Muscle of leg (tissue), 11 donors: ENCODE measurements around the gene PPT1. TPM values are rescaled to one million over a fixed set of nuclear protein-coding genes. Genes with fewer than 3 reads are reported as not detected.
"Not testable (repeated sequence)": the region's sequence is repeated elsewhere in the genome, so short reads cannot be mapped to it uniquely, and the experiment has no call there.

Experiments
- DNase-seq: peaks from one replicate; pipeline ENCODE4 v3.0.0; 2013
- H3K27ac ChIP-seq: one replicate; pipeline ENCODE4 v1.5.1; 2013; ENCODE audit warnings: mild to moderate bottlenecking, low read length, control low read depth
- H3K27me3 ChIP-seq: one replicate; pipeline ENCODE4 v1.6.1; 2013; ENCODE audit warnings: low read length; ENCODE audit not compliant: control insufficient read depth, insufficient read depth
- H3K36me3 ChIP-seq: one replicate; pipeline ENCODE4 v1.6.1; 2013; ENCODE audit warnings: low read length; ENCODE audit not compliant: control insufficient read depth, insufficient read depth
- H3K4me1 ChIP-seq: one replicate; pipeline ENCODE4 v1.6.1; 2013; ENCODE audit warnings: low read length; ENCODE audit not compliant: control insufficient read depth, insufficient read depth
- H3K4me3 ChIP-seq: one replicate; pipeline ENCODE4 v1.5.1; 2013; ENCODE audit warnings: low read length, control low read depth
- H3K9me3 ChIP-seq: replicated peaks from 2 replicates; pipeline ENCODE4 v1.6.1; 2013; ENCODE audit warnings: low read depth, low read length; ENCODE audit not compliant: control insufficient read depth
- WGBS: methylation state at CpG from one replicate; pipeline ENCODE4 v1.1.5; 2013; ENCODE audit warnings: missing lambda C conversion rate; ENCODE audit not compliant: insufficient coverage; 5-methylcytosine and 5-hydroxymethylcytosine counted together
- polyA plus RNA-seq, 8 donors: library from polyadenylated mRNA; unstranded; fragments of 120-200 nt; gene quantifications; one replicate each; pipeline versions ENCODE4 v1.2.1 to v1.2.3, GENCODE V29; 2013; ENCODE audit warnings: inconsistent platforms in 1 of 8, low replicate concordance in 1 of 8; ENCODE audit not compliant: insufficient read length in 8 of 8, insufficient read depth in 1 of 8
- total RNA-seq: library from RNA; stranded (reverse); fragments of 120-200 nt; gene quantifications from one replicate; pipeline ENCODE4 v1.2.4, GENCODE V29; 2013

The PPT1 gene
- total and polyA plus RNA-seq, 9 donors = 38.9 to 68.4 (median 45.6) TPM

DNA sequence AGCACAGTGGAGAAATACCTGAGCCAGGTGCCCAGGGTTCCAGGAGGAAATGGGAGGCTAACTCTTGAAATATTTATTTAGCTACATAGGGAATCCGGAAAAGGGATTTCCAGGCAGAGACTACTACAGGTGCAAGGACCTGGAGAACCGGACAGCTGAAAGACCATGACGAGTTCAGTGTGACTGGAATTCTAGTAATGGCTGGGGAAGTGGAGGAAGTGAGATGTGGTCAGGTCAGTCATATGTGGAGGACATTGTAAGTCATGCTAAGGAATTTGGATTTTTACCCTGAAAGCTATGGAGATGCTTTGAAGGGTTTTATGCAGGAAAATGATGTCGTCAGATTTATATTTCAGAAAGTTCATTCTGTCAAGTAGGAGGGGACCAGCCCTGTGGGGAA lies 54.7 kb downstream of the PPT1 start:
- Histone ChIP-seq H3K4me1 (peaks cover 26% of the 10 kb centered on the region), H3K4me3 (no peak overlapping the region), H3K36me3 (peaks cover 11% of the 10 kb centered on the region), H3K27ac (no peak overlapping the region), H3K27me3 (no peaks in the 10 kb centered on the region), H3K9me3 (no peaks in the 10 kb centered on the region)
- WGBS = 69% methylated on average over 4 of the region's 4 CpGs
- no peak for DNase-seq

DNA sequence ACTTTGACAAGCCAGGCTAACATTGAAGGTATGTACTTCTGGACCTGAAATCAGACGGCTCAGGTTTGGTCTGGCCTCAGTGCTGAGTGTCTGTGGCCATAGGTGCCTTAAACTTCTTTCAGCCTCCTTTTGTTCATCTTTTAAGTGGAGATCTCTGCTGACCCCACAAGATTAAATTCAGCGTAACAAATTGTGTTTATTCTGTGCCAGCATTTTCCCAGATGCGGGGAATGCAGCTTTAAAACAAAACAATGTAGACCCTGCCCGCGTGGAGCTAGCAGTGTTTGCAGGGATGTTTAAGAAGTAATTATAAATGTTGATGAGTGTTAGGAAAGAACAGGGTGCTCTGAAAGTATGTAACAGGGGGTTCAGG lies 55.6 kb downstream of the PPT1 start:
- H3K36me3 ChIP-seq = peaks cover 11% of the 10 kb centered on the region
- WGBS = 15% methylated on average over 5 of the region's 5 CpGs
- H3K4me3 ChIP-seq = peak overlapping the region; percentile 99
- H3K27me3 ChIP-seq = no peaks in the 10 kb centered on the region
- no peak for DNase-seq
- H3K9me3 ChIP-seq = no peaks in the 10 kb centered on the region
- peak overlapping the region; percentile 92 for H3K27ac ChIP-seq
- peaks cover 33% of the 10 kb centered on the region for H3K4me1 ChIP-seq

DNA sequence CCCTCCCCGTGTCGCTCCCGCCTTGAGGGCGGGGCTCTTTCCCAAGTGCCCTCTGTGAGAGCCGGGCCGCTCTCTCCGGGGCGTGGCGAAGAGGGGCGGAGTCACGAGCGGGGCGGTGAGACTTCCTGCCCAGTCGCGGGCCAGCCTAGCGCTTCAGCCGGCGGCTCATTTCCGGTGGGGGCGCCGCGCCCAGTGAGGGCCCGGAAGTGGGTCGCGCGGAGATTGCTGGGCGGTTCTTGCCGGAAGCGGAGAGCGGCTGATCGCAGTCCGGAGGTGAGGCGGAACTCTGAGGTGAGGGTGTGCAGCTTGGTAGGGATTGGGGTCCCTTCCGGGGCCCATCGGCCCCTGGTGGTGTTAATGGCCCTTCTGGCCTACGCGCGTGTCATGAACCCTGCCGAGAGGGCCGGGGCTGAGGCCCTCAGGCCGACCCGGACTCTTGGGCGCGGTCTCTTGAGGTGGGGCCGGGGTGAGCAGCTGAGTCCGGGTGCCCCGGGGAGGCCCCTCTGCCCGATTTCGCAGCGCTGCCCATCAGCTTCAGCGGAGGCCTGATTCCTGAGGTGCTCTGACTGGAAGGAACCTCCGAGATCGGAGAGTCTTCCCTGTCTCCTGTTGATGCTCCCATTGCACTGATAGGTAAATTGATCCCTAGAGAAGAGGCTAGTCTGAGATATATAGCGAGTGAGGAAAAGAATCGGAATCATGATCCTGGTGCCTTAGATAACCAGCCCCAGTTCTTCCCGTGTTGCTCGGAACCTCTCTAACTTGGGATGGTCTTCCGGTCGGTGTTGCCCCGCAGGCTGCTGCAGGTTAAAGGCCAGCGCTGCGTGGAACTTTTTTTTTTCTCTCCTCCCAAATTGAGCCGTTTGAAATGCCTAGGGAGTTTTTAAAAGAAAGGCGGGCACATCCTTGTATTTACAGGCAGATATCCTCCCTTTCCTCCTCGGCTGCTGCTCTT lies 56.3 kb downstream of the PPT1 start, which contains the start of gene CAP1:
Gene CAP1, plus strand, starts transcription at position 219 of the 955 bp plus-strand sequence. CDS start 18,618 bp downstream, outside the sequence.
- Histone ChIP-seq H3K4me1 (peaks cover 38% of the 10 kb centered on the region), H3K4me3 (peak within 1 kb of the TSS; percentile 99), H3K27ac (peak within 1 kb of the TSS; percentile 99), H3K9me3 (no peaks in the 10 kb centered on the region), H3K27me3 (no peaks in the 10 kb centered on the region), H3K36me3 (peaks cover 11% of the 10 kb centered on the region)
- under 1% methylated on average over 60 of the region's 65 CpGs for WGBS
- DNase-seq = peak; percentile 100

DNA sequence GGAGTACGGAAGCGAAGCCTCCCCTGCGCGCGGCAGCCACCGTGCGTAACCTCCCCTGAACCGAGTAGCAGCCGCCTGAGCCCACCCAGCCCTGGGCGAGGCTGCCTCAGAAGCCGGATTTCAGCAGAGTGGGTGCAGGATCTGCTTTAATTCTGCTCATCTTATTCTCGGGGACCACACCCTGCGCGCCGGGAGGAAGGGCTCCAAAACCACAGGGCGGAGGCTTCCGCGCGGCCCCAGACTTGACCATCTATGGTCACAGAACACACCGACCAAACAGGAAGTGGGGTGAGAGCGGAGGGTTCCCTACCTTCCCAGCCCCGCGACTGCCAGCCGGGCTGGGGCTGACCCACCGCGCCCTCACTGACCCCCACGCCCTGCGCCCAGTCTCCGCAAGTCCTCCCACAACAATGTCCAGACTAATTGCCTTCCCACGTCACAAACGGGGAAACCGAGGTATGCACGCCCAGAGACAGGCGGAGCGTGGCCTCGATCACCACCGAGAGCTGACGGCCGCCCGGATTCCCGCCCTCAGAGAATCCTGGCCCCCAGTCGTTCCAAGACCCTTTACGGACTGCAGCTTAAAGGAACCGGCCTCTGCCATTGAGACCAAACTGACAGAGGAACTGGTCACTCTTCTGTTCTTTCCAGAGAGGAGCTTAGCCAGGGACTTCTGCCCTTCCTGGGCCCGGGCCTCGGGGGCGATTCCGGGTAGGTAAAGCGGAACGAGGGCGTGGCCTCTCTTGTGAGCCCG lies 57.1 kb downstream of the PPT1 start:
- peak; percentile 93 for DNase-seq
- no peaks in the 10 kb centered on the region for H3K27me3 ChIP-seq
- peaks cover 43% of the 10 kb centered on the region for H3K4me1 ChIP-seq
- H3K27ac ChIP-seq = peak overlapping the region; percentile 99
- H3K36me3 ChIP-seq = peaks cover 11% of the 10 kb centered on the region
- H3K4me3 ChIP-seq = peak overlapping the region; percentile 80
- WGBS = 0% methylated on average over 47 of the region's 52 CpGs
- H3K9me3 ChIP-seq = no peaks in the 10 kb centered on the region

DNA sequence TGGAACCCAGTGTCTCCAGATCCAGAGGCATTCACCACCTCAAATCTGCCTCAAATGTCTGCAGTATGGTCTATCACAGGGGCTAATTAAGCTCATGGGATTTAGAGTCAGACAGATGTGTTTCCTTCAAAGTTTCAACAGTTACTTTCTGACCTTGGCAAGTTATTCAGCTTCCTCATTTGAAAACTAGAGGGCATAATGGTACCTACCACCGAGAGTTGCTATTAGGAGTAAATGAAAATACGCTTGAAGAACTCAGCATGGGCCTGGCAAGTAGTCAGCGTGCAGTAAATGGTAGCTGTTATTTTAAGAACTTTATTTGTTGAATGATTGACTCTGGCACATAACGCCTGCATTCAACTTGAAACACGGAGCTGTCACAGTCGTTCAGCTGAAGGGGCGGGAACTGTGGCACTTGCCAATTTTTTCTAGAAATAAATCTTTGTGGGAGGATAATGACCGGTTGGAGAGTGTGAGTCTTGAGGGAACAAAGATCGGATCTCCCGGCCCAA lies 57.8 kb downstream of the PPT1 start:
- H3K27me3 ChIP-seq = no peaks in the 10 kb centered on the region
- H3K4me1 ChIP-seq = peaks cover 43% of the 10 kb centered on the region
- H3K27ac ChIP-seq = peak overlapping the region; percentile 99
- no peaks in the 10 kb centered on the region for H3K9me3 ChIP-seq
- peaks cover 11% of the 10 kb centered on the region for H3K36me3 ChIP-seq
- peak overlapping the region; percentile 80 for H3K4me3 ChIP-seq
- DNase-seq = peak; percentile 83
- under 1% methylated on average over 10 of the region's 10 CpGs for WGBS

DNA sequence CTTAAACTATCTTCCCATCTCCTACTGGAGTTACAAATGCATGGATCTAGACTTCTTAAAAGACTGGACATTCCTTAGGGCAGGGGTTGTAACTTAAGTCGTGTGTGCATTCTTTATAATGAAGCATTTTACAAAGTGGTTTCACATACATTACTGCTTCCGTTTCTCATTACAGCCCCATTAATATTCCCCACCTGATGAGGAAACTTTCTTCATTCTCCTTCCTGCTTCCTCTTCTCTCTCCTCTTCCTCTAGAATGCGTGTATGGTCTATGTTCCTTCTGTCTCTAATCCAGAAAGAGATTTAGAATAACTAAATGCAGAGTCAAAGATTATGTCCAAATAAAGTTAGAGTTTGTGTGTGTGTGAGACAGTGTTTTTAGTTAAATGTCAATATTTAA lies 58.4 kb downstream of the PPT1 start:
- Histone ChIP-seq H3K4me1 (peaks cover 43% of the 10 kb centered on the region), H3K27me3 (no peaks in the 10 kb centered on the region), H3K4me3 (no peak overlapping the region), H3K27ac (peak overlapping the region; percentile 99), H3K9me3 (no peaks in the 10 kb centered on the region), H3K36me3 (peaks cover 11% of the 10 kb centered on the region)
- peak; percentile 14 for DNase-seq
- no CpG with 5 or more reads among the region's 3 CpGs for WGBS

DNA sequence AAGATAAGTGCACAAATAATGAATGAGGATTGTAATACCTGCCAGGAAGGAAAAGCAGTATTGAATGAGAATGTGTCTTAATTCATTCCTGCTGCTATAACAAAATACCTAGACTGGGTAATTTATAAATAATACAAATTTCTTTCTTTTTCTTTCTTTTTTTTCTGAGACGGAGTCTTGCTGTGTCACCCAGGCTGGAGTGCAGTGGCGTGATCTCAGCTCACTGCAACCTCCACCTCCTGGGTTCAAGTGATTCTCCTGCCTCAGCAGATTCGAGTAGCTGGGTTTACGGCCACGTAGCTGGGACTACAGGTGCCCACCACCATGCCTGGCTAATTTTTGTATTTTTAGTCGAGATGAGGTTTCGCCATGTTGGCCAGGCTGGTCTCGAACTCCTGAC lies 59.8 kb downstream of the PPT1 start:
- not testable (repeated sequence) for H3K4me3 ChIP-seq, H3K36me3 ChIP-seq, H3K27me3 ChIP-seq, DNase-seq, H3K9me3 ChIP-seq
- Histone ChIP-seq H3K4me1 (peaks cover 40% of the 10 kb centered on the region), H3K27ac (peak overlapping the region; percentile 74)
- WGBS = 93% methylated on average over 7 of the region's 8 CpGs

DNA sequence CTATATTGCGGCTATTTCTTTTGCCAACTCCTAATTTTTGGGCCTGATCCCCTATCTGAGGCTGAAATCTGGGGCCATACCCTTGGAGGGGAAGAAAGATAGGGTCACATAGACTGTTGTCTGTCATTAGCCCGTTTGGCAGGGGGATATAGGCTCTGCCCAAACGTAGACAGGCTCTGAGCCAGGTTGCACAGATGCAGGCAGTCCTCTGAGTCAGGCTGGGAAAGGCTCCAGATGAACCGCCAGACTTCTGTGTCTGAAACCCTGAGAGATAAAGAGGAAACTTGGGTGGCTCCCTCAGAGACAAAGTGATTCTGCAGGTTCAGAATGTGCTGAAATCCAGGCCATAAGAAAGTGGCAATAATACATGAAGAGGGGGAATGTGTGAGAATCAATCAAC lies 60.5 kb downstream of the PPT1 start:
- WGBS = 6% methylated on average over 3 of the region's 4 CpGs
- peak overlapping the region; percentile 74 for H3K27ac ChIP-seq
- DNase-seq = peak; percentile 84
- H3K27me3 ChIP-seq = no peaks in the 10 kb centered on the region
- no peaks in the 10 kb centered on the region for H3K9me3 ChIP-seq
- H3K4me3 ChIP-seq = no peak overlapping the region
- peaks cover 35% of the 10 kb centered on the region for H3K4me1 ChIP-seq
- H3K36me3 ChIP-seq = no peaks in the 10 kb centered on the region

DNA sequence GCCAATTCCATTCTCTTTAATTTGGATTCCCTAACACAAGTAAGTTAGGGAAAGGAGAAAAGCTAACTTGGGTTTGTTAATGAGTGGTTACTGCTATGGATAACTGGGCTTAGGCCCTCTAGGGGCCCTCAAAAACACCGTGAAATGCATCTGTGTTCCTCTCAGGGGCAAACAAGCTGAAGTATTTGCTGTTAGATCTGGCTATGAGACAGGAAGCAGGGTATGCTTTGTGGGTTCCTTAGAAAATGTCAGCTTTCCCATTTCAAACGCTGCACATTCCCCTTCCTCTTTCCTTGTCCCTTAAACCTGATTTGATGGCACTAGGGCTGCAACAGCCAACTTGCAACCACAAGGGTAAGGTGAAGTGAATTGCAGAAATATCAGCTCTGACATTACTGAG lies 62.2 kb downstream of the PPT1 start:
- peak; percentile 41 for DNase-seq
- H3K36me3 ChIP-seq = no peaks in the 10 kb centered on the region
- H3K27ac ChIP-seq = no peak overlapping the region
- WGBS = 0% methylated on average over 1 of the region's 2 CpGs
- no peaks in the 10 kb centered on the region for H3K9me3 ChIP-seq
- H3K4me1 ChIP-seq = peaks cover 30% of the 10 kb centered on the region
- H3K27me3 ChIP-seq = no peaks in the 10 kb centered on the region
- no peak overlapping the region for H3K4me3 ChIP-seq
